ENCODE results near the gene CNTN5. TPM values are rescaled to one million over a fixed set of nuclear protein-coding genes. Genes with fewer than 3 reads are reported as not detected.
"Not testable (repeated sequence)": the region's sequence is repeated elsewhere in the genome, so short reads cannot be mapped to it uniquely, and the experiment has no call there.

CNTN5 gene
- total RNA-seq, 1 donor from 2014 or later, result 3.2 TPM

DNA sequence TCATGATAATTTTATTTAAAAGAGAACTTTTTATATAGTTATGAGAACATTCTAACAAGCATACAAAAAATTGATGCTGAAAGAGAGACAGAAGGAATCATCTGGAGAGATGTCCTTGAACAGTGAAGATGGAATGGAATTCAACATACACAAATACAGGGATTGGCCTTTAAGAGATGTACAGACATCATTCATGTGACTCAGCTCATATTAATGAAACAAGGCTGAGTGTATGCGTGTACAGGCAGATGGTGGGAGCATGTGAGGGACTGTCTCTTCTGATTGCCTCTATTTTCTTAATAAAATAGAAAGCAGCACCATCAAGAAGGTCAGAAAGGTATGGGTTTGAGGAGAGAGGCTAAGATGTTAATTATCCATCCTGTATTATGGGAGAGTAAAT lies 793.3 kb downstream of the CNTN5 start:
- Mint-ChIP-seq H3K9me3 (peaks cover 5% of the 10 kb centered on the region), H3K4me1 (ENCODE audit: unreplicated experiment) (no peaks in the 10 kb centered on the region), H3K27me3 (no peaks in the 10 kb centered on the region), H3K36me3 (no peaks in the 10 kb centered on the region), H3K27ac (no peak overlapping the region), H3K4me3 (no peak overlapping the region)
- TF ChIP-seq, protein P1, sequence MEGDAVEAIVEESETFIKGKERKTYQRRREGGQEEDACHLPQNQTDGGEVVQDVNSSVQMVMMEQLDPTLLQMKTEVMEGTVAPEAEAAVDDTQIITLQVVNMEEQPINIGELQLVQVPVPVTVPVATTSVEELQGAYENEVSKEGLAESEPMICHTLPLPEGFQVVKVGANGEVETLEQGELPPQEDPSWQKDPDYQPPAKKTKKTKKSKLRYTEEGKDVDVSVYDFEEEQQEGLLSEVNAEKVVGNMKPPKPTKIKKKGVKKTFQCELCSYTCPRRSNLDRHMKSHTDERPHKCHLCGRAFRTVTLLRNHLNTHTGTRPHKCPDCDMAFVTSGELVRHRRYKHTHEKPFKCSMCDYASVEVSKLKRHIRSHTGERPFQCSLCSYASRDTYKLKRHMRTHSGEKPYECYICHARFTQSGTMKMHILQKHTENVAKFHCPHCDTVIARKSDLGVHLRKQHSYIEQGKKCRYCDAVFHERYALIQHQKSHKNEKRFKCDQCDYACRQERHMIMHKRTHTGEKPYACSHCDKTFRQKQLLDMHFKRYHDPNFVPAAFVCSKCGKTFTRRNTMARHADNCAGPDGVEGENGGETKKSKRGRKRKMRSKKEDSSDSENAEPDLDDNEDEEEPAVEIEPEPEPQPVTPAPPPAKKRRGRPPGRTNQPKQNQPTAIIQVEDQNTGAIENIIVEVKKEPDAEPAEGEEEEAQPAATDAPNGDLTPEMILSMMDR (conservative IDR thresholded peaks at IDR 0.05), result no peak
- DNase-seq (ENCODE audit: extremely low spot score, unreplicated experiment), result no peak

DNA sequence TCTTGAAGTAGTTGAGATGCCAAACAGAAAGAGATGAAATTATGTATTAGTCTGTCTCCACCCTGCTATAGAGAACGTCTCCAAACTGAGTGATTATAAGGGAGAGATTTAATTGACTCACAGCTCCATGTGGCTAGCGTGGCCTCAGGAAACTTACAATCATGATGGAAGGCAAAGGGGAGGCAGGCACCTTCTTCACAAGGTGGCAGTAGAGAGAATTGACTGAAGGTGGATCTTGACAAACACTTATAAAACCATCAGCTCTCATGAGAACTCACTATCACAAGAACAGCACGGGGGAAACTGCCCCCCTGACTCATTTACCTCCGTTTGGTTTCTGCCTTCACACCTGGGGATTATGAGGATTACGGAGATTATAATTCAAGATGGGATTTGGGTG lies 794.0 kb downstream of the CNTN5 start:
- no peak for DNase-seq (ENCODE audit: extremely low spot score, unreplicated experiment)
- TF ChIP-seq, protein P1 (conservative IDR thresholded peaks at IDR 0.05), result no peak
- H3K27ac Mint-ChIP-seq, result no peak overlapping the region

DNA sequence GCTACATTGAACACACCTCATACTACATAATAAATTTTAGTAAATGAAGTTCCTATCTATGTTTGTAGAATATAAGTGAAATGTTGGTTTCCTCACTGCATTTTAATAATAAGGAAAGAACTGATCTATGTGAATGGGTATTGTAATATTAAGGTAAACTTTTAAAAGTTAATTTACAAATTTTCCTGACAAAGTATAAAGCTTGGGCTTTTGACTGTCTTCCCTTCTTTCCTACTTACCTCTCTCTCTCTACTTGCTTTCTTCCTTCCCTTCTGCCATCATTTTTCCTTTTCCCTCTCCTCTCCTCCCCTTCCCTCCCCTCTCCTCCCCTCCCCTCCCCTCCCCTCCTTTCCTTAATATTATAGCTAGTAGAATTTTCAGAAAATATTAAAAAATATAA lies 798.2 kb downstream of the CNTN5 start:
- Mint-ChIP-seq H3K27ac (no peak overlapping the region), H3K4me3 (no peak overlapping the region), H3K9me3 (peaks cover 5% of the 10 kb centered on the region), H3K4me1 (ENCODE audit: unreplicated experiment) (no peaks in the 10 kb centered on the region), H3K36me3 (no peaks in the 10 kb centered on the region), H3K27me3 (no peaks in the 10 kb centered on the region)
- DNase-seq (ENCODE audit: extremely low spot score, unreplicated experiment), result no peak
- TF ChIP-seq, protein P1 (conservative IDR thresholded peaks at IDR 0.05), result no peak

More for the DNA sequence above, 794.0 kb downstream of the CNTN5 start:
- H3K27me3 Mint-ChIP-seq, result no peaks in the 10 kb centered on the region
- H3K4me3 Mint-ChIP-seq, result no peak overlapping the region
- H3K4me1 Mint-ChIP-seq (ENCODE audit: unreplicated experiment), result no peaks in the 10 kb centered on the region
- H3K9me3 Mint-ChIP-seq, result peaks cover 5% of the 10 kb centered on the region
- no peaks in the 10 kb centered on the region for H3K36me3 Mint-ChIP-seq

DNA sequence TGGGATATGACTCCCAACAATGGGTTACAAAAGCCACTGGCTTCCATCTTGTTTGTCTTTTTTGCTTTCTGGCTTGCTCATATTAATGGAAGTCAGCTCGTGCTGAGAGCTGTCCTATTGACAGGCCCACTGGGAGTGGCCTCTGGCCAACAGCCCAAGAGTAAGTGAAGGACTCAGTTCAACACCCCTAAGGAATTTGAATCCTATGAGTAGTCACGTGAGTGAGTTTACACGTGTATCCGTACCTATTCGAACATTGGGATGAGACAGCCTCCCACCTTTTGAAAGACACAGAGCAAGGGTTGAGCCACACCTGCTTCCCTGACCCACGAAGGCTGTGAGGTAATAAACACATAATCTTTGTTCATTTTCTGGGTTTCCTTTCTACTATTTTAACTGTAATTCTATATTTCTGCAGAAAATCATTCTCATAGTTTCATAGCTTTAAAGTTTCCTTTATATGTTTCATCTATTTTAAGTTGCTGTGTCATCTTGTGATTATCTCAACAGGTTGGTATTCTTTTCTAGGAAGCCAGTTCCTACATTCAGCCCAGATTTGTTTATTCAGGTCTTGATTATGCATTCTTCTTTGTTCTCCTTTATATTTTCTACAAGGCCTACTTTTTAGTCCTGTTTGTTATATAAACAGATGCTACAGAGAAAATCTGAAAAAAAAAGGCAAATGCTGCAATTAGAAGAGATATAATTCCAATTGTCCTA lies 802.3 kb downstream of the CNTN5 start:
- TF ChIP-seq, protein P1 (conservative IDR thresholded peaks at IDR 0.05), result no peak
- DNase-seq (ENCODE audit: extremely low spot score, unreplicated experiment), result no peak
- Mint-ChIP-seq H3K27me3 (no peaks in the 10 kb centered on the region), H3K9me3 (no peaks in the 10 kb centered on the region), H3K4me3 (no peak overlapping the region), H3K36me3 (no peaks in the 10 kb centered on the region), H3K27ac (no peak overlapping the region), H3K4me1 (ENCODE audit: unreplicated experiment) (no peaks in the 10 kb centered on the region)

DNA sequence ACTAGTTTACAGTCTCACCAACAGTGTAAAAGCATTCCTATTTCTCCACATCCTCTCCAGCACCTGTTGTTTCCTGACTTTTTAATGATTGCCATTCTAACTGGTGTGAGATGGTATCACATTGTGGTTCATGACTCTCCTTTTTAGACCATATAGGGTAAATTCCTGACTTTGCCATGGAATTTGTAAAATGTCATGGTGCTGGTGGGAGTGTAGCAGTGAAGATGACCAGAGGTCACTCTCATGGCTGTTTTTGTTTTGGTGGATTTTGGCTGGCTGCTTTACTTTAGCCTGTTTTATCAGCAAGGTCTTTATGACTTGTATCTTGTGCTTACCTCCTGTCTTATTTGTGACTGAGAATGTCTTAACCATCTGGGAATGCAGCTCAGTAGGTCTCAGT lies 816.0 kb downstream of the CNTN5 start:
- not testable (repeated sequence) for H3K9me3 Mint-ChIP-seq; H3K27ac Mint-ChIP-seq; H3K4me3 Mint-ChIP-seq; H3K4me1 Mint-ChIP-seq (ENCODE audit: unreplicated experiment); H3K27me3 Mint-ChIP-seq; H3K36me3 Mint-ChIP-seq; DNase-seq (ENCODE audit: extremely low spot score, unreplicated experiment)

DNA sequence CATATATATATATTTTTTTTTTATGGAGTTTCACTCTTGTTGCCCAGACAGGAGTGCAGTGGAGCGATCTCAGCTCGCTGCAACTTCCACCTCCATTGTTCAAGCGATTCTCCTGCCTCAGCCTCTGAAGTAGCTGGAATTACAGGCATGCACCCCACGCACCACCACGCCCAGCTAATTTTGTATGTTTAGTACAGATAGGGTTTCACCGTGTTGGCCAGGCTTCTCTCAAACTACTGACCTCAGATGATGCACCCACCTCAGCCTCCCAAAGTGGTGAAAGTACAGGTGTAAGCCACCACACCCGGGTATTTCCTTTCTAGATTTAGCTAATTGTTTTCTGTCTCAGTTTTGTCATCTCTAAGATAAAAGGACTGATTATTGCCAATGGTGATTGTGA lies 821.1 kb downstream of the CNTN5 start:
- TF ChIP-seq, protein P1 (conservative IDR thresholded peaks at IDR 0.05), result no peak
- Mint-ChIP-seq H3K27me3 (no peaks in the 10 kb centered on the region), H3K4me3 (no peak overlapping the region), H3K9me3 (no peaks in the 10 kb centered on the region), H3K4me1 (ENCODE audit: unreplicated experiment) (no peaks in the 10 kb centered on the region), H3K27ac (no peak overlapping the region), H3K36me3 (no peaks in the 10 kb centered on the region)
- DNase-seq (ENCODE audit: extremely low spot score, unreplicated experiment), result no peak
